RPMI7951 (cell line): ENCODE measurements around the gene ABAT. TPM values are rescaled to one million over a fixed set of nuclear protein-coding genes. Genes with fewer than 3 reads are reported as not detected.

Source experiments
- DNase-seq: peaks from one replicate; pipeline ENCODE4 v3.0.0-alpha.2; 2012; ENCODE audit warnings: low read depth
- total RNA-seq: library from RNA; depleted of rRNA; stranded (reverse); fragments of >200 nt; shearing (Covaris generic); gene quantifications from 2 replicates; pipeline ENCODE4 v1.2.3, GENCODE V29; 2014

The ABAT gene
- total RNA-seq, 1 experiment from 2014 or later: 3.5 TPM

DNA sequence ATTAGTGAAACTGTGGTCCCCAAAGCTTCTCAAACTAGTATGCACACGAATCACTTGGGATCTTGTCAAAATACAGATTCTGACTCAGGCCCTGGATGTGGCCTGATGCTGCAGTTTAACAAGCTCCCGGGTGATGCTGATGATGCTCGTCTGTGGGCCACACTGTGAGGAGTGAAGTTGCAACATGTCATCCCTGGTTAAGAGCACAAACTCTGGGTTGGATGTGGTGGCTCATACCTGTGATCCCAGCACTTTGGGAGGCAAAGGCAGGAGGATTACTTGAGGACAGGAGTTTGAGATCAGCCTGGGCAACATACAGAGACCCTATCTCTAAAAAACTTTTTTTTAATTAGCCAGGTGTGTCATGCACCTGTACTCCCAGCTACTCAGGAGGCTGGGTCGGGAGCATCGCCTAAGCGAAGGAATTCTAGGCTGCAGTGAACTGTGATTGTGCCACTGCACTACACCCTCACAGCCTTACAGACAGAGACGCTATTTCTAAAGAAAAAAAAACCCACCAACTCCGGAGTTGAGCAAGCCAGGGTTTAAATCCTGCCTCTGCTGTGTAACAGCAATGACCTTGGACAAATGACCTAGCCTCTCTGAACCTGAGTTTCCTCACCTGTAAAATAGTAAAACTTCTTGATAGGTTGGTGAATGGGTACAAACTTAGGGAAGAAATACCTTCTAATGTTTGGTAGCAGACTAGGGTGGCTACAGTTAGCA is 24.4 kb upstream of the ABAT start:
- no peak for DNase-seq

DNA sequence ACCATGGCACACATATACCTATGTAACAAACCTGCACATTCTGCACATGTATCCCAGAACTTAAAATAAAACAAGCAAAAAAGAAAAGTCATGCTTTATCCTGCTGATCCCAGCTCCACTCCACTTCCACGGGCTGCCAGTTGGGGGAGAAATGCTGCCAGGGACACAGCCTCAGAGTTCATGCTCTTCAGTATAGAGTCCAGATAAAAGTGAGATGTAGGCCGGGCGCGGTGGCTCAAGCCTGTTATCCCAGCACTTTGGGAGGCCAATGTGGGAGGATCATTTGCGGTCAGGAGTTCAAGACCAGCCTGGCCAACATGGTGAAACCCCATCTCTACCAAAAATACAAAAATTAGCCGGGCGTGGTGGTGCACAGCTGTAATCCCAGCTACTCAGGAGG is 22.5 kb upstream of the ABAT start:
- DNase-seq: peak; percentile 21

DNA sequence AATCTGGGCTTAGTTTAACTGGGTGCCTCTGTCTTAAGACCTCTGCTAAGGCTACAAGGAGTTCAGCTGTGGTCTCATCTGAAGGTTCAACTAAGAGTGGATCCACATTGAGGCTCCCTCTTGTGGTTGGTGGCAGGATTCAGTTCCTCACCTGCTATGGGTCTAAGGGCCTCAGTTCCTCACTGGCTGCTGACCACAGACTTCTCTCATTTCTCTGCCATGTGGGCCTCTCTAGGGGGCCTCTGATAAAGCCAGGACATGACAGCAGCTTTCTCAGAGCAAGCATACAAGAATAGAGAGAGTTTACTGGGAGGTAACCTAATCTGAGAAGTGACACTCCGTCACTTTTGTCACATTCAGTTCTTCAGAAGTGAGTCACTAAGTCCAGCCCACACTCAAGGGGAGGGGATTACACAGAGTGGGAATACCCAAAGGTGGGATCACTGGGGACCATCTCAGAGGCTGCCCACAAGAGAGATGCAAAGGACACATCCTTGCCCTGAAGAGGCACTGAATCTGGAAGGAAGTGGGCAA is 19.2 kb upstream of the ABAT start:
- DNase-seq: peak; percentile 45

DNA sequence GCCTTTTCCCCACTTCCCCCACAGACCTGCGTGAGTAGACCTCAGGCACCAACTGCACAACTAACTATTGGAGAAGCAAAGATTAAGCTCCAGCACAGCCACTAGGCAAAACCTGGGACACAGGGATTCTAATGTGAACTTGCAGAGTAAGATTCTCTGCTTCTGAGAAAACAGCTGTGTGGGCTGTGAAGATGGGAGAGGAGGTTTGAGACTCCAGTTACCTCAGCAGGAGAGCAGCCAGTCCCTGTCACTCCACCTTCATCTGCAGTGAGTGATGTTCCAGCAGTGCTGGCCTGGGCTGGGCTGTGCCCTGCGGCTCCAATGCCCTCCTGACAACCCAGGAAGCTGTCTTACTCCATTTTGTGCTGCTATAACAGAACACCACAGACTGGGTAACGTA is 18.0 kb upstream of the ABAT start:
- DNase-seq: no peak

DNA sequence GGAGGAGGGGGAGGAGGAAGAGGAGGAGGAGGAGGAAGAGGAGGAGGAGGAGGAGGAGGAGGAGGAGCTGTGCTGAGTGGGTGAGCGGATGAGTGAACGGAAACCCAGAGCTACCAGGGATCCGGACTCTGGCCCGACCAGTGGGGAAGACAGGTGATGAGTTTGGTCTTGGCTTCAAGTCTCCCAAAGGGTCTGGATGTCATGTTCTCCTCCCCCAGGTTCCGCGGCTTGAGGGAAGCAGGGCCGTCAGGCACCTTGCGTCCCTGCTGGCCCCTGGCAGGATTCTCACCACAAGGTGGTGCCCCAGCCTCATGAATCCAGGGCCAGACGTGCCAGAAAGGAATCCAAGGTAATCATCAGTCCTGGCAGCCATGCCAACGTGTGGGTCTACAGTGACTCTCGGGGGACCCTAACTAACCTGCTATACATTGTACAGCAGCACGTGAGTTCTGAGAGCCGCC is 13.5 kb upstream of the ABAT start:
- peak; percentile 57 for DNase-seq

DNA sequence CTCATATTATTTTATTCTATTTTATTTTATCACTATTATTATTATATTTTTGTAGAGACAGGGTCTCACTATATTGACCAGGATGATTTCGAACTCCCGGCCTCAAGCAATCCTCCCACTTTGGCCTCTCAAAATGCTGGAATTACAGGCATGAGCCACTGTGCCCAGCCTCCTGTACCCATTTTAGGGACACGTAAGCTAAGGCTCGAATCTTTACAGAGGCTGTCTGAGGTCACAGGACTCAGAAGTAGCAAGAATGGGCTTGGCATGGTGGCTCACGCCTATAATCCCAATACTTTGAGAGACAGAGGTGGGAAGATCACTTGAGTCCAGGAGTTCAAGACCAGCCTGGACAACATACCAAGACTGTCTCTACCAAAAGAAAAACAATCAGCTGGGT is 12.7 kb upstream of the ABAT start:
- DNase-seq: no peak

DNA sequence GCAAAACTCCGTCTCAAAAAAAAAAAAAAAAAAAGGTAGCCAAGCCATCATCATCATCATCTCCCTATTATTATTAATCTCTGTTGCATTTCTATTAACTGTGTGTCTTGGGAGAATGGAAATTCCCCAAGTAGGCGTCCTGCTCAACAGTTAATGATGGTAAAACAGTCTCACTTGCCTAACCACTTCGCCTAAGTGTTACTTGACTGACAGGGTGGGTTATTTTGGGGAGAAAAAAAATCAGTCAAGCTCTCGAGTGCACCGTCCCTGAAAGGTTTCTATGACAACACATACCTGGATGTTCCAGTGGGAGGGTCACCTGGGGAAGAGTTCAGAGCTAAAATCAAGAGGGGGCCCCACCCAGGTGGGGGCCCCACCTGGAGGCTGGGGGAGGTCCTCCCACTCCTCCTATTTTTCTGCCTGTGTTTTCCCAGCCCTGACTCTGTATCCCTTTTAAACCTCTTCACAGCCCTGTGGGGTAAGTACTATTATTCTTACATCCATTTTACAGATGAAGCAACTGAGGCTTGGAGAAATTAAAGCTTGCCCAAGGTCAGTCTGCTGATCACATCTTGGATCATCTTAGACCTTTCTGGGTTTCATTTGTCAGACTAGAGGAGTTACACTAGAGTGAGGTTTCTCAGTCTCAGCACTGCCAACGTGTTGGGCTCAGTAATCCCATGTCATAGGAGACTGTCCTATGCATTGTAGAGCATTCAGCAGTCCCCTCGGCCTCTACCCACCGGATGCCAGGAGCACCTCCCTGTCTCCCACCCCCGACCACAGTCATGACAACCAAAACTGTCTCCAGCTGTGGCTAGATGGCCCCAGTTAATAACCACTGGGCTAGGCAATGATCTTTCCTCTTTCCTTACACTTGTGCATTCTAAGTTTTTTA is 11.0 kb upstream of the ABAT start:
- no peak for DNase-seq

DNA sequence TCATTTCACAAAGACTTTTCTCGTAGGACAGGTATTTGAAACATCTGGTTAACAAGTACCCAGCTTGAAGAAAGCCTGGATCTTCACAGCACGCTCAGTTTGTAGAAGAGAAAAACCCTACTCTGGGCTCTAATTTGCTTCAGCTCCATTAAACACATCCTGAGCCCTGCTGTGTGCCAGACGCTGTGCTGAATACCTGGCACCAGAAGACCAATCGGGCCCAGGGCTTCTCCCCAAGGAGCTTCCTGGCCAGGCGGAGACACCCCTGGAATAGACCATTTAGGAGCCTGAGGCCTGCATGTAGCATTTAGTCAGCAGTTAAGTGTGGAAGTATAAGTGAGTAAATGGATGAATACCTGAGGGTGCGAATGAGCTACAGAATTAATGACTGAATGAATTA is 8.9 kb upstream of the ABAT start:
- no peak for DNase-seq

DNA sequence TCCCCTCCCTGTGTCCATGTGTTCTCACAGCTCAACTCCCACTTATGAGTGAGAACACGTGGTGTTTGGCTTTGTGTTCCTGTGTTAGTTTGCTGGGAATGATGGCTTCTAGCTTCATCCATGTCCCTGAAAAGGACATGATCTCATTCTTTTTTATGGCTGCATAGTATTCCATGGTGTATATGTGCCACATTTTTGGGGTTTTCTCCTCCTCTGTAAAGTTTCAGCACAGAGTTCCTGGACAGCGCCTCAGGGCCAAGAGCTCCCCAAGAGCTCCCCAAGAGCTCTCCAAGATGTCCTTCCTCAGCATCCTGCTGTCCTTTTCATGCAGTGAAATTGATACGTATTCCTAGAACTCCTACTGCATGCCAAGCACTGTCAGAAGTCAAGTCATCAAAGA is 6.9 kb upstream of the ABAT start:
- DNase-seq: no peak

DNA sequence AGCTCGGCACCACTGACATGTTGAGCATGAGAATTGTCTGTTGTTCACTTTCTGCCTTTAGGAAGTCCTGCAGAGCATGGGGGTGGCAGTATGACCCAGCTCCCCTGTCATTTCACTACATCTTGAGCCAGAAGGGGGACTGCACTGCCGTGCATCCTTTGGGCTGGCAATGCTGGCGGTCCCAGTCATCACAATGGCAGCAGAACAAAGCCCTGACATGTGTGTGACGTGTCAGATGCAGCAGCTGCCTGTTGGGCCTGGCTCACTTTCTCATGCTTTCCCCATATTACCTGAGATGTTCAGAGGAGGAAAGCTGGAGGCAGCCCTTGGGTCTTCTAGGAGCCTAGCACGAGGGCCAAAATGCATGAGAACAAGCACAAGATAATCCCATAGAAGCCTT is 6.3 kb upstream of the ABAT start:
- DNase-seq: no peak

DNA sequence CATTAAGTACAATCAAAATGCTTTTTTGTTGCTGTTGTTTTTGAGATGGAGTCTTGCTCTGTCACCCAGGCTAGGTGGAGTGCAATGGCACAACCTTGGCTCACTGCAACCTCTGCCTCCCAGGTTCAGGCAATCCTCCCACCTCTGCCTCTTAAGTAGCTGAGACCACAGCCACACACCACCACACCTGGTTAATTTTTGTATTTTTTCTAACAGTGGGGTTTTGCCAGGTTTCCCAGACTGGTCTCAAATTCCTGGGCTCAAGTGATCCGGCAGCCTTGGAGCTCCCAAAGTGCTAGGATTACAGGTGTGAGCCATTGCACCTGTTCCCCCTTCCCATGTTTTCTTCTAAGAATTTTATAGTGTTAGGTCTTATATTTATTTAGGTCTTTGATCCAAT is 4.9 kb upstream of the ABAT start:
- DNase-seq: no peak

DNA sequence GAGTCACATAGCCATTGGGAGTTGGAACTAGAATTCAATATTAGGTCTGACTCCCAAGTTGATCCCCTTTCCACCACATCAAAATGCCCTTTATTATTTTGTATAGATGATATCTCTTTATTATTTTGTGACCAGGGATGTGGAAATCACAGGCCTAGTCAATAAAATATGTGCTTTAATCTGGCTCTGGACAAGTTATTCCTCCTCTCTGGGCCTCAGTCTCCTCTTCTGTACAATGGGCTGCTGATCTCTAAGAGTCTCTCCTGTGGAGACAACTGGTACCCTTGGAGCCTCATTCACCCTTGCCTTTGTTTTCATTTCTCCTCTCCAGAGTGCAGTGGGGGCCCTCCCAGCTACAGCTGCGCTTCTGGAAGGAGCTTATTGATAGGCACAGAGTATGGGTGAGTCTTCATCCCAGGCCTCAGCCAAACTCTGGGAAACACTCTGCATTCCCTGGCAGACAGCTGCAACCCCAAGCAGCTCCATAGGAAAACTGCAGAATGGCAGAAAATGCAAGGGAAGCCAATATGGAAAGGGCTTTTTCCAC is 4.3 kb upstream of the ABAT start:
- DNase-seq: no peak

DNA sequence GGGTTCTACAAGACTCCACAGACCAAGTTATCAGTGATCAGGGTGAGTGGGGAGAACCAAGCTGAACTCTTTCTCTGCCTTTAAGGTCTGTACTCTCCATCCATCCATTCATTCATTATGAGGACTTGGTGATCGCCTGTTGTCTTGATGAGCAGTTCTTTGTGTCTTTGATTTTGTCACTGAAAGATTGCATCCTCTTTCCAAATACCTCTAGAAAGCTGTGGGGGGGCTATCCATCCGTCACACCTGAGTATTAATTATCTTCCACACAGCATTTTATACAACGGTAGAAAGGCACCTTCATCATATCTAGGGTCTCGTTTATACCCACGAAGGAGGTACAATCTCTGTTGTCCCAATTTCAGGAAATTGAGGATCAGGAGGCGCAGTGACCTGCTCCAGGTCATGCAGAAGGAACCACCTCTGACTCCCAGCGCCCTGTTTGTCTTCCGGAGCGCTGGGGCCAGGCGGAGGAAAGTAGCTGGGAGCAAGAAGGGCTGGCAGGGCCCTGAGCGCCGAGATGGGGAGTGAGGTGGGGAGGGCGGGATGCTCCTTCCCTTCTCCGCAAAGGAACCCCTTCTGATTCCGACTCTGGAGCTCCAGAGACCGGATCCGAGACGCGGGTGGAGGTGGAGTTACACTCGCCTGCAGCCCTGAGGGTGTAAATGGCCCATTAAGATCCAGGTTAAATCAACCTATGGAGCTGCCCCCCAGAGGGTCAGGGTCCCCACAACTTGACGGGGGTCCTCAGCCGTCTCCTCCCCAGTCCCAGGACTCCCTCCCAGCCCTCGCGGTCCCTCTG is 605 bp upstream of the ABAT start:
- DNase-seq: no peak

DNA sequence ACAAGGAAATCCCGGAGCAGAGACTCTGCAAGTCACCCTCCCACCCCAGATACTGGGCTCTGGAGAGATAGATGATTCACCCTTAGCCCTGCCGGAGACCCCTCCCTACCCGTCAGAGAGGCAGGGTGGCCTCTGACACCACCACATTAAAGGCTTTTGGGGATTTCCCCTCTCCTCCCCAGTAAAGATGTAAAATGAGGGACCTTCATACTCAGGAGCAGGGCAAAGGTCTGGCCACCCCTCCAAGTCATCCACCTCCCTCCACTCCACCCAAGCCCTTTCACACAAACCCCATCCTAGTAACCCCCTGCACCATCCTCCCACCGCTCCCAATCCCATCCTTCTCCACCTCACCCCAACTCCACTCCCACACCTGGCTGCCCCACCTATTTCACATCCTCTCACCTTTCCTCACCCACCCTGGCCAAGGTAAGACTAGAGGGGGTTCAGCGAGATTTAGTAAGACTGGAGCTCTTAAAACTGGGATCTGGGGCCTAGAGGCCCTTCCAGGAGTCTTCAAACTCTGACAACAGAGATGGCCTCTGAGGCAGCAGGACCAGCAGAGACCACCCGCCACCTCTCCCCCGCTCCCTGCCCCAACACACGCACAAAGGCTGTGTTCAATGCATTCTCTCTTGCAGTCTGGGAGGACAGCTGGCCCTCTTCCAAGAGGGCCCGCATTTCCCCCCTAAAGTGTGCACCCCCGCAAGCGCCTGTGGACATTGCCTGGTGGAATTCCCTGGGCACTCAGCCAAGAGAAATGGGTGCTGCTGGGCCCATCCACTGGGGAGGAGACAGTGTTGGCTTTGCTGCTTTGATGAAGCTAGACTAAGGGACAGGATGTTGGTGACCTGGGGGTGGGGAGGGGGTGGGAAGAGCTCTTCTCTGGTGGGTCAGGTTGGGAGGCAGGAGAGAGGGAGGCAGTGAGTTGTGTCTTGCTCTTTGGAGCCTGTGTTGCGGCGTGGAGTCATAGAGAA is 1.1 kb downstream of the ABAT start:
- peak; percentile 24 for DNase-seq

DNA sequence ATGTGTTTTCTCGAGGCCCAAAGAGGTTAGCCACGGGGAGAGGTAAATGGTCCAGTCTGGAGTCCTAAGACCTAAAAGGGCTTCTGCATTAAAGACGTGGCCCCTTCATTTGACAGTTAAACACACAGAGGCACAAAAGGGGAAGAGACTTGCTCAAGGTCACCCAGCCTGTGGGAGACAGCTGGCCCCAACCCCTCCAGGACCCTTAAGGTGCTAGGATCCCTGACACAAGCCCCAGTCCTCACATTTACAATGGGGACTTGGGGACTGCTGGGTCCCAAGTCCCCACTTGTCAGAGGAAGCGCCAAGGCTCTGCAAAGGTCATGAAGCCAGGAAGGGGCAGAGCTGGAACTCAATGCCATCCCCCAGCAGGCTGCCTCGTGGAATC is 1.7 kb downstream of the ABAT start:
- no peak for DNase-seq

DNA sequence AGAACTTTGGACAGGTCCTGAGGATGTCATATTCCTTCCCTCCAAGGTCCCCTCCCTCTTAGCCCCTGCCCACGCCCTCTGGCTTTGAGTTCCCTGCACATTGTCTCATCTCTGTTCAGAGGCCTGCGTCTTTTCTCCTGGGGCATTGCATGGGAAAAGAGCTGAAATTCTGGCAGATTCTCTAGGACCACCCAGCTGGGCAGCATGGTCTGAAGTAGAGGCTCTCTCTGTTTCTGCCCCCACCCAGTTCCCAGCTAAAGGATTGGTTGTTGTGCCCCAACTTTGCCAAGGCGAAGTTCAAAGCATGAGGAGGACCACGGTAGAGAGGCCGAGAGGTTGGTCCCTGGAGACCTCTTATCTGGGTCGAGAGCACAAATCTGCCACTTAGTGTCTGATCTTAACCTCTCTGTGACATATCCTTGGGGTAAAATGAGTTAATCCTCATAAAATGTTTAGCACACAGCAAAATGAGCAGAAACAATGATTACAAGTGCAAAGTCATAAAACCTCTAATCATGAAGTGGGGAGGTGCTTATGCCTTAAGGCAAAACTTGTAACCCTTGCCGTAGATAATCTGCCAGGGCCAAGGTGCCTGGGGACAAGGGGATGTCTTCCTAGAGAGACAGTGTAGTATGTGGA is 2.4 kb downstream of the ABAT start:
- peak; percentile 10 for DNase-seq

DNA sequence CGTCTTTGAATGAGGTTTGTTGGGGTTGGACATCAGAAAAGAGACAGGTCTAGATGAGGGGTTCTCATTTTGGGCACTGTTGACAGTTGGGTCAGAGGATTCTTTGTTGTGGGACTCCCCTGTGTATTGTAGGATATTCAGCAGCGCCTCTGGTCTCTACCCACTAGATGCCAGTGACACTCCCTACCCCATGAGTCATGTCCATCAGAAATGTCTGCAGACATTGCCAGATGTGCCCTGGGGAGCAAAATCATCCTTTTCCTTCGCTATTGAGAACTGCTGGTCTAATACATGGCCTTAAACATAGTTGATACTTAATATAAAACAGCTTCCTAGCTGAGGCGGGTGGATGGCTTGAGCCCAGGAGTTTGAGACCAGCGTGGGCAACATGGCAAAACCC is 3.1 kb downstream of the ABAT start:
- peak; percentile 76 for DNase-seq

DNA sequence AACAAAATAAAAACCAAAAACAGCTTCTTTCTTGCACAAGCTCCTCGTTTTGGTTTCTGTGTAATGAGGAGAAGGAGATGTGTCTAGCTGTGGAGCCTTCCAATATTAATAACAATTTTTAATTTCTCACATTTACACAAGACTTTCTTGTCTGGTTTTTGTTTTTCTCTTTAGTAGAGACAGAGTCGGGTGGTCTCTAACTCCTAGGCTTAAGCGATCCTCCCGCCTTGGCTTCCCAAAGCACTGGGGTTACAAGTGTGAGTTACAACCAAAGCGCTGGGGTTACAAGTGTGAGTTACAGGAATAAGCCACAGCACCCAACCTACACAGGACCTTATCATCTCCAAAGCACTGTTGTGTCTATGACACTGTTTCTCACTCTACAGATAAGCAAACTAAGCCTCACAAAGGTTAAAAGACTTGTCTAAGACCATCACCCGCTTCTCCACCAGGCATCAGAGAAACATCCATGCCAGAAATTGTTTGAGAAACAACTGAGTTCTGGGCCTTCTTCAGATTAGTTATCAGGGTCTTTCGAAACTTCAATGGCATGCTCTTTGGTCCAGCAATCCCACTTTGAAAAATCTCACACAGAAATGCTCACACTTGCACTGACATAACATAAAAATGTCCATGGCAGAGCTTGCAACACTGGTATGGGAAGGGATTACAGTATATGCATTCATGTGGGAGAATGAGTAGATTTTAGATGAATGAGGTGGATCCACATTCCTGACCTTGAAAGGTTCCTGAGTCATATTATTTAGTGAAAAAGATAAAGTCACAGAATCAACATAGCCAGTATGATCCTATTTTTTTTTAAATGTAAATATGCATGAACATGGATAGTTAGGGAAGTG is 3.9 kb downstream of the ABAT start:
- peak; percentile 28 for DNase-seq

DNA sequence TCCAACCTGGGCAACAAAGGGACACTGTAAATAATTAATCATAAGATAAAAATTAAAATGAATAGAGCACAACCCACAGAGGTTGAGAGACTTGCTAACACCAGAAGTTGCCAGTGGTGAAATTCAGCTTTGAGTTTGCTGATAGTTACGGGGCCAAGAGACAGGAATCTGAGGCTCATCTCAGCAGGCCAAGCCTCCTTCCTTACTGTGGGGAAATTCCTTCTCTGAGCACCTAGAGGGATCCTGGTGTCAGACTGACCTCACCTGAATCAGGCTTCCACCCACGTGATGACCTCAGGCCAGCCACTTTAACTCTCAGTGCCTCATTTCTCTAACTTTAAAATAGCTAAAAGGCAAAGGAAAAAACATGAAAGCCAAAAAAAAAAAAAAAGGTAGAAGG is 4.7 kb downstream of the ABAT start:
- DNase-seq: no peak
